NCI-H526 treated with DMSO at 0.1 percent for 48 hours (cell line): Measurements from ENCODE around the gene TBCEL.
A peak's percentile ranks its signal among the peaks of the same experiment; 100 is the strongest.
"Not testable (repeated sequence)": the region's sequence is repeated elsewhere in the genome, so short reads cannot be mapped to it uniquely, and the experiment has no call there.

Experiments
- DNase-seq: peaks from one replicate; lab custom pipeline; 2025; lab: John Stamatoyannopoulos, UW

Gene TBCEL

GRCh38 chr11:121105481-121106195 is 81.7 kb downstream of the TBCEL start:
- DNase-seq = no peak

- no peak for DNase-seq
Observed at GRCh38 chr11:121106812-121107211, 82.9 kb downstream of the TBCEL start.

- no peak for DNase-seq
Observed at GRCh38 chr11:121108413-121108812, 84.5 kb downstream of the TBCEL start.

- no peak for DNase-seq
Observed at GRCh38 chr11:121109471-121109870, 85.6 kb downstream of the TBCEL start.

GRCh38 chr11:121109916-121110586 is 86.1 kb downstream of the TBCEL start:
- DNase-seq = no peak

- DNase-seq = no peak
Observed at GRCh38 chr11:121110871-121111724, 87.2 kb downstream of the TBCEL start.

GRCh38 chr11:121112498-121113455 is 88.9 kb downstream of the TBCEL start:
- peak; percentile 94 for DNase-seq

GRCh38 chr11:121113611-121114010 is 89.7 kb downstream of the TBCEL start:
- no peak for DNase-seq

- DNase-seq = not testable (repeated sequence)
Observed at GRCh38 chr11:121115024-121115423, 91.1 kb downstream of the TBCEL start.

GRCh38 chr11:121117788-121118187 is 93.9 kb downstream of the TBCEL start:
- no peak for DNase-seq

GRCh38 chr11:121119440-121119839 is 95.5 kb downstream of the TBCEL start:
- DNase-seq = peak; percentile 34

GRCh38 chr11:121122328-121122727 is 98.4 kb downstream of the TBCEL start:
- DNase-seq = no peak

- no peak for DNase-seq
Observed at GRCh38 chr11:121123496-121124069, 99.7 kb downstream of the TBCEL start.

- no peak for DNase-seq
Observed at GRCh38 chr11:121127809-121128208, 103.9 kb downstream of the TBCEL start.

GRCh38 chr11:121129362-121130340 is 105.7 kb downstream of the TBCEL start:
- no peak for DNase-seq

GRCh38 chr11:121131656-121132055 is 107.8 kb downstream of the TBCEL start:
- no peak for DNase-seq

- DNase-seq = no peak
Observed at GRCh38 chr11:121132211-121132976, 108.5 kb downstream of the TBCEL start.

GRCh38 chr11:121134741-121135312 is 110.9 kb downstream of the TBCEL start:
- no peak for DNase-seq

GRCh38 chr11:121137005-121137404 is 113.1 kb downstream of the TBCEL start:
- DNase-seq = no peak
